ENCODE measurements around the gene NOP16. TPM values are rescaled to one million over a fixed set of nuclear protein-coding genes. Genes with fewer than 3 reads are reported as not detected.

Gene NOP16
- total and polyA plus RNA-seq, 2 of the 13 experiments (the other 11 are each of a cell fraction or from before 2014, with no cell fraction given): 43.3 to 48.4 TPM

DNA sequence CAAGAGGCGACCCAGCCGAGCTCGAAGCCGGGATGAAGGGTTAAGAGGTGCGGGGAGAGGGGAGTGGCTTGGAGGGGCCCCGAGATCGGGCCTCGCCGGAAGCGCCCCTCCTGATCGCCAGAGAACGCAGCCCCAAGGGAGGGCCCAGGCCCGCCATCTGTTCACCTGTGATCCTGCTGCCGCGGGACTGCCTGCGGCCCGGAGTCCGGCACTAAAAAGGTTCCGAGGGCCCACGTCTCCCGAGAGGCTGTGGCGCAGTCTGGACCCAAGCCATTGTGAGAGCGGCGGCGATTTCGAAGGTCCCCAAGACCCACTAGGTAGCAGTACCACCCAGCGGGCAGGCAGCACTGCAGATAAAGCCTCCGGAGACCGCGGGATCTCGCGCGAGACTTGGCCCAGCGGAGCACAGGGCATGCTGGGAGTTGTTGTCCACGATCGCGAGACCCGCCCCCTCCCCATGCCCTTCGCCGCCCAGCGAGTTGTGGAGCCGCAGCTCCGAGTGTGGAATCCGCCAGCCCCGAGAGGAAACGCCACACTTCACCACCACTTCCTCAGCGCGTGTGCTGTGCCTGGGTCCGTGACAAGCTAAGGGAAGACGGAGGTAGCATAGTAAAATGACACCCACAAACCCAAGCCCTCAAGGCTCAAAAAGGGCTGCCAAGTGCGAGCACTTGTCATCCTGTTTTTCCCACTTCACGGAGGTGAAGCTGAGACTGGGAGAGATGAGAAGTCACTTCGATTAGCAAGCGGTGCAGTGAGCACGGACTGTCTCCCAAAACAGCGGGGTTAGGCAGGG, 26.8 kb downstream of the NOP16 start, which contains the start of gene KIAA1191 (continued):
- TF ChIP-seq, protein P1, sequence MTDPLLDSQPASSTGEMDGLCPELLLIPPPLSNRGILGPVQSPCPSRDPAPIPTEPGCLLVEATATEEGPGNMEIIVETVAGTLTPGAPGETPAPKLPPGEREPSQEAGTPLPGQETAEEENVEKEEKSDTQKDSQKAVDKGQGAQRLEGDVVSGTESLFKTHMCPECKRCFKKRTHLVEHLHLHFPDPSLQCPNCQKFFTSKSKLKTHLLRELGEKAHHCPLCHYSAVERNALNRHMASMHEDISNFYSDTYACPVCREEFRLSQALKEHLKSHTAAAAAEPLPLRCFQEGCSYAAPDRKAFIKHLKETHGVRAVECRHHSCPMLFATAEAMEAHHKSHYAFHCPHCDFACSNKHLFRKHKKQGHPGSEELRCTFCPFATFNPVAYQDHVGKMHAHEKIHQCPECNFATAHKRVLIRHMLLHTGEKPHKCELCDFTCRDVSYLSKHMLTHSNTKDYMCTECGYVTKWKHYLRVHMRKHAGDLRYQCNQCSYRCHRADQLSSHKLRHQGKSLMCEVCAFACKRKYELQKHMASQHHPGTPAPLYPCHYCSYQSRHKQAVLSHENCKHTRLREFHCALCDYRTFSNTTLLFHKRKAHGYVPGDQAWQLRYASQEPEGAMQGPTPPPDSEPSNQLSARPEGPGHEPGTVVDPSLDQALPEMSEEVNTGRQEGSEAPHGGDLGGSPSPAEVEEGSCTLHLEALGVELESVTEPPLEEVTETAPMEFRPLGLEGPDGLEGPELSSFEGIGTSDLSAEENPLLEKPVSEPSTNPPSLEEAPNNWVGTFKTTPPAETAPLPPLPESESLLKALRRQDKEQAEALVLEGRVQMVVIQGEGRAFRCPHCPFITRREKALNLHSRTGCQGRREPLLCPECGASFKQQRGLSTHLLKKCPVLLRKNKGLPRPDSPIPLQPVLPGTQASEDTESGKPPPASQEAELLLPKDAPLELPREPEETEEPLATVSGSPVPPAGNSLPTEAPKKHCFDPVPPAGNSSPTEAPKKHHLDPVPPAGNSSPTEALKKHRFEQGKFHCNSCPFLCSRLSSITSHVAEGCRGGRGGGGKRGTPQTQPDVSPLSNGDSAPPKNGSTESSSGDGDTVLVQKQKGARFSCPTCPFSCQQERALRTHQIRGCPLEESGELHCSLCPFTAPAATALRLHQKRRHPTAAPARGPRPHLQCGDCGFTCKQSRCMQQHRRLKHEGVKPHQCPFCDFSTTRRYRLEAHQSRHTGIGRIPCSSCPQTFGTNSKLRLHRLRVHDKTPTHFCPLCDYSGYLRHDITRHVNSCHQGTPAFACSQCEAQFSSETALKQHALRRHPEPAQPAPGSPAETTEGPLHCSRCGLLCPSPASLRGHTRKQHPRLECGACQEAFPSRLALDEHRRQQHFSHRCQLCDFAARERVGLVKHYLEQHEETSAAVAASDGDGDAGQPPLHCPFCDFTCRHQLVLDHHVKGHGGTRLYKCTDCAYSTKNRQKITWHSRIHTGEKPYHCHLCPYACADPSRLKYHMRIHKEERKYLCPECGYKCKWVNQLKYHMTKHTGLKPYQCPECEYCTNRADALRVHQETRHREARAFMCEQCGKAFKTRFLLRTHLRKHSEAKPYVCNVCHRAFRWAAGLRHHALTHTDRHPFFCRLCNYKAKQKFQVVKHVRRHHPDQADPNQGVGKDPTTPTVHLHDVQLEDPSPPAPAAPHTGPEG (CRISPR knock-in tag; IDR thresholded peaks at IDR 0.05): no peak
- TF ChIP-seq PAWR (CRISPR knock-in tag; IDR thresholded peaks at IDR 0.05; ENCODE audit: borderline replicate concordance) (no peak), STAT5B (CRISPR knock-in tag; IDR thresholded peaks at IDR 0.05) (0 out of 2 replicates have a peak, but pooled peaks have one; percentile 58), ZNF678 (CRISPR knock-in tag; IDR thresholded peaks at IDR 0.05) (peak; percentile 75; the same call in 1 of the 2 replicates), ZNF234 (CRISPR knock-in tag; conservative IDR thresholded peaks at IDR 0.05) (0 out of 2 replicates have a peak, but pooled peaks have one; percentile 29), AGO2 (optimal IDR thresholded peaks at IDR 0.05; ENCODE audit: low read depth, low read length) (peak; percentile 57), PHB2 (IDR thresholded peaks at IDR 0.05; ENCODE audit: partially characterized antibody) (no peak), CBX1 (IDR thresholded peaks at IDR 0.05; ENCODE audit: low read depth) (peak; percentile 72), KLF6 (CRISPR knock-in tag; IDR thresholded peaks at IDR 0.05) (peak; percentile 92)
- TF ChIP-seq, protein P2, sequence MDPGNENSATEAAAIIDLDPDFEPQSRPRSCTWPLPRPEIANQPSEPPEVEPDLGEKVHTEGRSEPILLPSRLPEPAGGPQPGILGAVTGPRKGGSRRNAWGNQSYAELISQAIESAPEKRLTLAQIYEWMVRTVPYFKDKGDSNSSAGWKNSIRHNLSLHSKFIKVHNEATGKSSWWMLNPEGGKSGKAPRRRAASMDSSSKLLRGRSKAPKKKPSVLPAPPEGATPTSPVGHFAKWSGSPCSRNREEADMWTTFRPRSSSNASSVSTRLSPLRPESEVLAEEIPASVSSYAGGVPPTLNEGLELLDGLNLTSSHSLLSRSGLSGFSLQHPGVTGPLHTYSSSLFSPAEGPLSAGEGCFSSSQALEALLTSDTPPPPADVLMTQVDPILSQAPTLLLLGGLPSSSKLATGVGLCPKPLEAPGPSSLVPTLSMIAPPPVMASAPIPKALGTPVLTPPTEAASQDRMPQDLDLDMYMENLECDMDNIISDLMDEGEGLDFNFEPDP (CRISPR knock-in tag; conservative IDR thresholded peaks at IDR 0.05): peak; percentile 82; the same call in 1 of the 2 replicates
- TF ChIP-seq, protein P3, sequence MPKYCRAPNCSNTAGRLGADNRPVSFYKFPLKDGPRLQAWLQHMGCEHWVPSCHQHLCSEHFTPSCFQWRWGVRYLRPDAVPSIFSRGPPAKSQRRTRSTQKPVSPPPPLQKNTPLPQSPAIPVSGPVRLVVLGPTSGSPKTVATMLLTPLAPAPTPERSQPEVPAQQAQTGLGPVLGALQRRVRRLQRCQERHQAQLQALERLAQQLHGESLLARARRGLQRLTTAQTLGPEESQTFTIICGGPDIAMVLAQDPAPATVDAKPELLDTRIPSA (CRISPR knock-in tag; IDR thresholded peaks at IDR 0.05; ENCODE audit: borderline replicate concordance): no peak
- TF ChIP-seq, protein P4, sequence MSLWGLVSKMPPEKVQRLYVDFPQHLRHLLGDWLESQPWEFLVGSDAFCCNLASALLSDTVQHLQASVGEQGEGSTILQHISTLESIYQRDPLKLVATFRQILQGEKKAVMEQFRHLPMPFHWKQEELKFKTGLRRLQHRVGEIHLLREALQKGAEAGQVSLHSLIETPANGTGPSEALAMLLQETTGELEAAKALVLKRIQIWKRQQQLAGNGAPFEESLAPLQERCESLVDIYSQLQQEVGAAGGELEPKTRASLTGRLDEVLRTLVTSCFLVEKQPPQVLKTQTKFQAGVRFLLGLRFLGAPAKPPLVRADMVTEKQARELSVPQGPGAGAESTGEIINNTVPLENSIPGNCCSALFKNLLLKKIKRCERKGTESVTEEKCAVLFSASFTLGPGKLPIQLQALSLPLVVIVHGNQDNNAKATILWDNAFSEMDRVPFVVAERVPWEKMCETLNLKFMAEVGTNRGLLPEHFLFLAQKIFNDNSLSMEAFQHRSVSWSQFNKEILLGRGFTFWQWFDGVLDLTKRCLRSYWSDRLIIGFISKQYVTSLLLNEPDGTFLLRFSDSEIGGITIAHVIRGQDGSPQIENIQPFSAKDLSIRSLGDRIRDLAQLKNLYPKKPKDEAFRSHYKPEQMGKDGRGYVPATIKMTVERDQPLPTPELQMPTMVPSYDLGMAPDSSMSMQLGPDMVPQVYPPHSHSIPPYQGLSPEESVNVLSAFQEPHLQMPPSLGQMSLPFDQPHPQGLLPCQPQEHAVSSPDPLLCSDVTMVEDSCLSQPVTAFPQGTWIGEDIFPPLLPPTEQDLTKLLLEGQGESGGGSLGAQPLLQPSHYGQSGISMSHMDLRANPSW (CRISPR knock-in tag; IDR thresholded peaks at IDR 0.05; ENCODE audit: borderline replicate concordance): peak; percentile 77; the same call in 1 of the 2 replicates
- TF ChIP-seq, protein P5, sequence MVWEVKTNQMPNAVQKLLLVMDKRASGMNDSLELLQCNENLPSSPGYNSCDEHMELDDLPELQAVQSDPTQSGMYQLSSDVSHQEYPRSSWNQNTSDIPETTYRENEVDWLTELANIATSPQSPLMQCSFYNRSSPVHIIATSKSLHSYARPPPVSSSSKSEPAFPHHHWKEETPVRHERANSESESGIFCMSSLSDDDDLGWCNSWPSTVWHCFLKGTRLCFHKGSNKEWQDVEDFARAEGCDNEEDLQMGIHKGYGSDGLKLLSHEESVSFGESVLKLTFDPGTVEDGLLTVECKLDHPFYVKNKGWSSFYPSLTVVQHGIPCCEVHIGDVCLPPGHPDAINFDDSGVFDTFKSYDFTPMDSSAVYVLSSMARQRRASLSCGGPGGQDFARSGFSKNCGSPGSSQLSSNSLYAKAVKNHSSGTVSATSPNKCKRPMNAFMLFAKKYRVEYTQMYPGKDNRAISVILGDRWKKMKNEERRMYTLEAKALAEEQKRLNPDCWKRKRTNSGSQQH (CRISPR knock-in tag; IDR thresholded peaks at IDR 0.05; ENCODE audit: low read depth): peak; percentile 55; the same call in 1 of the 2 replicates
- TF ChIP-seq, protein P6, sequence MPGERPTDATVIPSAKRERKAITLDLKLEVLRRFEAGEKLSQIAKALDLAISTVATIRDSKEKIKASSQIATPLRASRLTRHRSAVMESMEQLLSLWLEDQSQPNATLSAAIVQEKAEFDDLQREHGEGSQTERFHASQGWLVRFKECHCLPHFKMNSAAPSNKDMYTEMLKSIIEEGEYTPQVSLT (CRISPR knock-in tag; IDR thresholded peaks at IDR 0.05; ENCODE audit: borderline replicate concordance, low read depth): no peak
